Posterior cingulate gyrus (tissue), 11 donors: ENCODE measurements around the gene CAPN10.

ENCODE experiments used
- DNase-seq, 10 donors: peaks; one replicate each; pipeline versions ENCODE4 v3.0.0 to v3.0.0-alpha.2; 2020 to 2021; ENCODE audit warnings: mixed read lengths in 3 of 10
- intact Hi-C: fragments of 100-400 bp; cut with DNase I; formaldehyde crosslinking; loops from one replicate; pipeline ENCODE4 v1.15.1; 2023

CAPN10 gene

GRCh38 chr2:240618776-240619175, 32.2 kb downstream of the CAPN10 start:
- intact Hi-C loops, result no loop called here
- peak in 1 of 10 donors; percentile 17 for DNase-seq

DNA sequence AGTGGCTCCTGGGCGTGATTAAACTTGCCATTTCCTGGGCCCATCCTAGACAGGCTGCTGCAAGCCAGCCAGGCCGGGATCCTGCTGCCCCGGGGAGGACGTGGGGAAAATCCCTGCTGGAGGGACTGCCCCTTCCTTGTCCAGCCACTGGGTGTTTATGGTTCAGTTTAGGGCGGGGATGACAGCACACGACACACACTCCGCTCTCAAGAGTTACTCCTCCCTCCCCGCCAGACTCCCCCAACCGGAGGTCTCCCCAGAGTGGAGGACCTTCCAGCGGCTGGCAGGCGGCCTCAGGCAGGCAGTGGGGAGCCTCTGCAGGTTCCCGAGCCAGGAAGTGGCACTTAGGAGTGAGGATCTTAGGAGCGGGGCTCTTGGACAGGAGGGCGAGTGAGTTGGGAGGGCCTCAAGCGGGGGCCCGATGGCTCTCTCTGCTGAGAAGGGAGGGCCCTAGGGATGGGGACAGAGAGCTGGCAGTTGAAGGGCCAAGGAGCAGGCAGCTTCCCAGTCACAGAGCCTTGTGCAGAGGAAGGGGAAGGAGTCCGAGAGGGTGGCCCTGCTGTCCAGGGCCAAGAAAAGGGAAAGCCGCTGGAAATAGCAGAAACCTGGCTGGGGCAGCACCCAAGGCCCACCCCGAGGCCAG, 33.1 kb downstream of the CAPN10 start:
- intact Hi-C loops, result no loop called here
- peak in 5 of 10 donors; percentile 3 to 49 (median 39) for DNase-seq

DNA sequence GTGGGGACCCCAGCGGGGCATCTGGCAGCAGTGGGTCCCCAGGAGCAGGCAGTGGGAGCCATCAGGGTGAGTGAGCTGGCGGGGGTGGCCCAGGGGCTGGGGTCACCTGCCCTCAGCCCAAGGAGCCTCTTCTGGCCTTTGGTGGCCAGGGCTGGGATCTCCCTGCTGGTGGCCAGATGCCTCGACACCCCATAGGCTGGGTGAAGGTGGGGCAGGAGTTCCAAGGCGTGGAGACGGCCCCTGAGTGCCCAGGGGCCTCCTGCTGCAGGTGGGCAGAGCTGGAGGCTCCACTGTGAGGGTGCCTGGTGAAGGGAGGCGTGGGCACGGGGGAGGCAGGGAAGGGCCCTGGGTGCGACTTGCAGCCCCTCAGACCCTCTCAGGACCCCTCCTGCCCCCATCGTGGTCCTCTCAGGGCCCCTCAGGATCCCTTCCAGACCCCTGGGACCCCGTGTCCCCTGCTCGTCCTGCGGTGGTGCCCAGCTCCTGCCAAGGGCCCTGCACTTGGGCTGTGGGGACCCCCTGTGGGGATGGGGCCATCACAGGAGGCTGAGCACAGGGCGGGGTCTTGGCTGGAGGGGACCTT, 33.7 kb downstream of the CAPN10 start:
- DNase-seq, result peak in 7 of 10 donors; percentile 2 to 73 (median 7)
- intact Hi-C loops, result no loop called here

DNA sequence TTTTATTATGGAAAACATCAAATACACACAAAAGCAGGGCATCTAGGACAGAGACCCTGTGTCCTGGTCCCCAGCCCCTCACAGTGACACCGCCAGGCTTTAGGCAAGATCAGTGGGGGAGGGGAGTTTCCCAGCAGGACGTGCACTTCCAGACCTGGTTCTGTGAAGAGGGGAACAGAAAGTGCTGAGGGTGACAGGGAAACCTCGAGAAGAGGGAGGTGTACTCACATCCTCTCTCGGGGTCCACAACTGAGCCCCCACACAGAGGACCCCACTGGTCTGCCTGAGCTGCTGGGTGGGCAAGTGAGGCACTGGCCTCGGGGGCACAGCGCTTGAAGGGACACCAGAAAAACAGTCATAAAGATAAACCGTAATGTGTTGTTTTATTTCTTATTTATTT, 34.3 kb downstream of the CAPN10 start:
- DNase-seq, result peak in 6 of 10 donors; percentile 4 to 76 (median 20)
- intact Hi-C loops, result no loop called here

- peak in 6 of 10 donors; percentile 1 to 52 (median 24) for DNase-seq
- intact Hi-C loops, result no loop called here
Observed at GRCh38 chr2:240622060-240622411, 35.5 kb downstream of the CAPN10 start.

DNA sequence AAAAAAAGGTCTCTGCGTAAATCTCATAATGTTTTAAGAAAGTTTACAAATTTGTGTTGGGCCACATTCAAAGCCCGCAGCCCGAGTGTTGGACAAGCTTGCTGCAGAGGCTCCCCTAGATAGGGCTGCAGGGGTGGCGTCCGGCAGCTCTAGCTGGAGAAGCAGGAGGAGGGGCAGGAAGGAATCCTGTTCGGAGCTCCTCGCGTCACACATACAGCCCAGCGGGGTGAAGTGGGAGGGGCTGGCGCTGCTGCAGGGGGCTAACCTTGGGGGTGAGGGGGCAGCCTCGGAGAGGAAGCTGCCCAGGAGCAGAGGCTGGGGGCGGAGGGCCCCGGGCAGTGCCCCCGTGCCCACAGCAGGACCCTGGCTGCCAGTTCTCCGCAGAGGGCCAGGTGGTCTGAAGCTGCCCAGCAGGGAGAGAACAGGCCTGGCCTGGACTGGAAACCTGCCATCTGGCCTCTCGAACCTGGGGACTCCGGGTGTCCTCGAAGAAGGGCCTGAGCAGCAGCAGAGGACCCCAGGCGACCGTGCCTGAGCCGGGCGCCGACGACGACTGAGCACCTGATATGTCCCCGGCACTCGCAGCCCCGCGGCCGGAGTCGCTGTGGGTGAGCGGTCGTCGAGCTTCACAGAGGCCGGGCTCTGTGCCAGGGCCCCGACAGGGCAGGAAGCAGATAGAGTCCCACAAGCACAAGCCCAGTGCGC, 36.1 kb downstream of the CAPN10 start:
- intact Hi-C loops, result no loop called here
- DNase-seq, result peak in 7 of 10 donors; percentile 4 to 86 (median 27)

DNA sequence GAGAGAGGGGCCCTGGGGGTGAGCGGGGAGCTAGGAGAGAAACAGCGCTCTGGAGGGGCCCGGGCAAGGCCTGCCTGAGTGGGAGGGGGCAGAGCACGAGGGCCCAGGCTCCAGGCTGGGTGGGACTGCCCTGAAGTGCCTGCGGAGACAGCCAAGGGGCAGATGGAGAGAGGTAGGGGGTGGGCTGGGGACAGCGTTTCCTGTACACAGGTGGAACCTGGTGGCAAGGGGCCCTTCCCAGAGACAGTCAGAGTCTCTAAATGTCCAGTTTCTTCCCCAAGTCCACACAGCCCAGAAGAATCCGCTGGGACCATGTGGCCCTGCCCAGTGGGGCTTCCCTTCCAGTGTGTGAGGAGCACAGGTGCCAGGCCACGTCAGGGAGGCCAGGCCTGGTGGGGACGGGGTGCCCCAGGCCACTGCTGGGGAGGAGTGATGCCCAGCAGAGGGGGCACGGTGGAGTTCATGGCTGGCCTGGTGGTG, 37.0 kb downstream of the CAPN10 start:
- intact Hi-C loops, result no loop called here
- DNase-seq, result peak in 7 of 10 donors; percentile 2 to 55 (median 8)

DNA sequence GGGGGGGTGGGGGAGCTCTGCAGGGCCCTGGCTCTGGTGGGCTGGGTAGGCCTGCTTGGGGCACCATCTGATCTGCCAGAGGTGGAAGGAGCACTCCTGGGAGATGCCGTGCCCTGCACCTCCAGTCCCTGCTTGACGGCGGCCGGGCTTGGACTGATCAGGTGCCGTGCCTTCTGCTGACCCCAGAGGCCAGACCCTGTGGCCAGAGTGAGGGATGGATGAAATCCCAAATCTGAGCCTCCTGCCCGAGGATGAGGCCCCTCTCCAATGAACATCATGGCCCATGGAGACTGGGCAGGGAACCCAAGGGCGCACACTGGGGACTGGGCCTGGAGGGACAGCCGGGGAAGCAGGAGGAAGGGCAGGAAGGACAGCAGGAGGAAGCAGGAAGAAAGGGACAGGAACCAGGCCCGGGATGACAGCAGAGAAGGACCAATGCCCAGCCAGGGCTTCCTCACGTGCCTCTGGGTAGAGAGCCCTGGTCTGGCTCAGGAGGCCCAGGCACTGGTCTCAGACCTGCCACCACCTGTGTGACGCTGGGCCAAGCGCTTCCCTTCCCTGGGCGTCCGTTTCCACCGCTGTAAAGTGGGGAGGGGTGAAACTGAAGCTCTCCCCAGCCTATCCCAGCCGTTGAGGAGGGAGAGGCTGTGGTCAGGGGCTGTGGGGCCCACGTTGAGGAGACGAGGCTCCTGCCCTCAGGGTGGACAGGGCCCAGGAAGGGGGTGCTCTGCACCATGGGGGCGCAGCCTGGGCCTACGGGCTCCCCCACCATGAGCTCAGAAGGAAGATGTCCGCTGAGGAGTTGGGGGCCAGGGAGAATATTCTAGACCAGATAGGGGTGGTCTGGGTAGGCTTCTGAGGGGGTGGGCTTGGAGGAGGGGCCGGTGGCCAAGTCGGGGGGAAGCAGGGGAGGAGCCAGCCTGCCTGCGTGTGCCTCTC, 37.7 kb downstream of the CAPN10 start:
- peak in 7 of 10 donors; percentile 3 to 79 (median 21) for DNase-seq
- intact Hi-C loops, result no loop called here

DNA sequence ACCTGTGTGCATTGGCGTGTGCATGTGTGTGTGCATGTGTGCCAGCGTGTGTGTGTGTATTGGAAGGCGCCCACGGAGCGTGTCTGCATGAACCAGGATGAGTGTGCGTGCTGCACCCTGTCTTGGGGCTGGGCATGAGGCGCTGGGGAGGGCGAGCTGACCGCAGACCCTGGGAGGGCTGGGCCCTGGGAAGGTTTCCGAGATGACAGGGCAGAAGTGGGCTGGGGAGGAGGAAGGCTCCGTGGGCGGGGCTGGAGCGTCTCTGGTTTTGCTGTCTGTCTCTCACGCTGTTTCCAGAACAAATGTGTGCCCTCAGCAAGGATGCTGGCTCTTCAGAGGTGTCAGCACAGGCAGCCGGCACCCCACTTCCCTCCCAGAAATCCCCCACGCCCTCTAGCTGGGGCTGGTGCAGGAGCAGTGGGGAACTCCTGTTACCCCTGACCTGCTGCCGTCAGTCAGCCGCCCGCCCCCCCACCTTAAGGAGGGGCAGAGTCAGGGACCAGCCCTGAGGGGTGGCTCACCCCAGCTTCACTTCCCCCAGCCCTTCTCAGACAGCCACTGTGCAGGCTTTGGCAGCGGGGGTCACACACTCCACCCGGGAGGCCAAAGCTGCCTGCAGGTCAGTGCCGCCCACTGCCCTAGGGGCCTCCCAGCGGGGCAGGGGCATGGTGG, 38.6 kb downstream of the CAPN10 start, which contains the start of gene GPR35:
GPR35 (plus strand) TSS at position 531 of the 672 bp plus-strand sequence. CDS start 4,473 bp downstream, outside the sequence.
- DNase-seq, result peak in 9 of 10 donors; percentile 2 to 89 (median 24)
- intact Hi-C loops, result no loop called here

DNA sequence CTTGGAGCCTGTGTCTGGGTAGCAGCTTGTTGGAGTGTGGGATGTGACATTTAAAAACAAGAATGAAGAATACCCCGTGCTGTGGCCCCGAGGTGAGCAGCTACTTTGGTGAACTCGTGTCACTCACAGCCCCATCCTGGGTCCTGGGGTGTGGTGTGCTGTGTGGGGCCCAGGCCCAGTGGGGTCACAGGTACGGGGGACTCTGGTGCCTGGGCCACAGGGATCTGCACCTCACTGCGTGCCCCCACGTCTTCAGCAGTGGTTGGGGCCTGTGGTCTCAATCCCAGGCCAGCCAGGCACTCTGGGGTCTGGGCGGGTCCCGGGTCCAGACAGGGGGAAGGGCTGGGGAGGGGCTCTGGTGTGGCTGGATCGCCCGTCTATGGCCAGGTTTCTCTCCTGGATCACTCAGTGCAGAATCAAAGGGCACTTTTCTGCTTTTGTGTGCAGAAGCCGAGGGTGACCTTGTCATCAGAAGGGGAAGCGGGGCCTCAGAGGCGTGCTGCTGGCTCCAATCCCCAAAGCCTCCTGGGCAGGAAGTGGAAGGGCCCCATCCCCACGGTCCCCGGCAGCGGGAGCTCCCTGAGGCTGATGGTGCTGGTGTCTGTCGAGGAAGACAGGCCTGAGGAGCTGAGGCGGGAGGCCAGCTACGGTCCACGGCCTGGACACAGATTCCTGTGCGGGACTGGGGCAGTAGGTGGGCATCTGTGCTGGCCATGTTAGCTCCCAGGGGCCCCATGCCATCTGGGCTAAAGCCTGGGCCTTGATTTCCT, 40.2 kb downstream of the CAPN10 start:
- intact Hi-C loops, result no loop called here
- peak in 7 of 10 donors; percentile 1 to 83 (median 24) for DNase-seq

GRCh38 chr2:240627736-240628506, 41.4 kb downstream of the CAPN10 start:
- peak in 4 of 10 donors; percentile 7 to 65 (median 38) for DNase-seq
- intact Hi-C loops, result no loop called here

- intact Hi-C loops, result no loop called here
- DNase-seq, result peak in 4 of 10 donors; percentile 2 to 40 (median 18)
Observed at GRCh38 chr2:240628507-240628807, 41.9 kb downstream of the CAPN10 start.

DNA sequence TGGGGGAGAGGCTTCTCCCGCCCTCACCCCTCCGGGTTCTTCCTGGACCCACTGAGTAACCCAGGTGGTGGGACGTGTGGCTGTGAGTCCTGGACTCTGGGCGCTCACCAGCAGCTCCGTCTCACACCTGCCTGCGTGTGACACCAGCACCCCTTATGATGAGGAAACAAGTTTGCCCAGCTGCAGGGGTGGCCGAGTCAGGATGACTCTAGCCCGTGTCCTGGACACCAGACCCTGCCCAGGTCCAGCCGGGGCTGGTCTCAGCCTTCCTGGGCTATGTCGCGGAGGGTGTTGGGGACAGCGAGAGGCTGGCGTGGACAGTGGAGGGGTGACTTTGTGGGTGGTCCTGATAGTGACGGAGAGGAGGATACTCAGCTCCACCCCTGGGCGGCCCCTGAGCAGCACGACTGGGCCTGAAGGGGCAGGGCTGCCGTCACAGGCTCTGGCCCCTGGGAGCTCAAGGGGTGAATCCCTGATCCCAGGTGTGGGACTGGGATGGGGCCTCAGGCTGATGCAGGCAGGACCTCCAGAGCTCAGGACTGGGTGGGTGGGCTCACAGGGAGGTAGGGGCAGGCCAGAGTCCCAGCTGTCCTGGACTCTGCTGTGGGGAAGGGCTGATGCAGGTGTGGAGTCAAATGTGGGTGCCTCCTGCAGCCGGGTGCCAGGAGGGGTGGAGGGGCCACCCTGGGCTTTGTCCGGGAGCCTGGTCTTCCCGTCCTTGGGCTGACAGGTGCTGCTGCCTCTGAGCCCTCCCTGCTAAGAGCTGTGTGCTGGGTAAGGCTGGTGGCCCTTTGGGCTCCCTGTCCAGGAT, 42.5 kb downstream of the CAPN10 start:
- DNase-seq, result peak in 5 of 10 donors; percentile 2 to 81 (median 25)
- intact Hi-C loops, result no loop called here

- intact Hi-C loops, result no loop called here
- DNase-seq, result peak in 1 of 10 donors; percentile 13
Observed at GRCh38 chr2:240629619-240629967, 43.1 kb downstream of the CAPN10 start.

- intact Hi-C loops, result no loop called here
- DNase-seq, result peak in 6 of 10 donors; percentile 2 to 72 (median 11)
Observed at GRCh38 chr2:240629968-240630770, 43.6 kb downstream of the CAPN10 start.

DNA sequence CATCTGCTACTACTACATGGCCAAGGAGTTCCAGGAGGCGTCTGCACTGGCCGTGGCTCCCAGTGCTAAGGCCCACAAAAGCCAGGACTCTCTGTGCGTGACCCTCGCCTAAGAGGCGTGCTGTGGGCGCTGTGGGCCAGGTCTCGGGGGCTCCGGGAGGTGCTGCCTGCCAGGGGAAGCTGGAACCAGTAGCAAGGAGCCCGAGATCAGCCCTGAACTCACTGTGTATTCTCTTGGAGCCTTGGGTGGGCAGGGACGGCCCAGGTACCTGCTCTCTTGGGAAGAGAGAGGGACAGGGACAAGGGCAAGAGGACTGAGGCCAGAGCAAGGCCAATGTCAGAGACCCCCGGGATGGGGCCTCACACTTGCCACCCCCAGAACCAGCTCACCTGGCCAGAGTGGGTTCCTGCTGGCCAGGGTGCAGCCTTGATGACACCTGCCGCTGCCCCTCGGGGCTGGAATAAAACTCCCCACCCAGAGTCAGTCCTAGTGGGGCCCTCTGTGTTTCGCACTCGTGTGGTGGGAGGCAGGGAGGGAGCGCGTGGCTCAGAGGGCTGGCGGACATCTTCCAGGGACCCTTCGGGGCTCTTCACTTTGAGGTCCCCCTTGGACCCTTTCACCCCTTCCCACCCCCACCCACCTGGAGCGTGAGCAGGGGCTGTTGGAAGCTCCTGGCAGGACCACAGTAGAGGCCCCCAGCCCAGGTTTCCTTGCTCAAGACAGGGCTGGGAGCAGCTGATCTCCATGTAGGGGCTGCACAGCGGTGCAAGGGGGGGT, 44.4 kb downstream of the CAPN10 start:
- peak in 2 of 10 donors; percentile 69 to 73 for DNase-seq
- intact Hi-C loops, result no loop called here
